ENCODE data around the gene BRSK1.

GRCh38 chr19:55262359-55262758 lies 21.4 kb upstream of the BRSK1 start:
- TF ChIP-seq CTCF (IDR thresholded peaks at IDR 0.05) (no peak), POLR2A (IDR thresholded peaks at IDR 0.05) (no peak)
